Right atrium auricular region (tissue), 2 donors: ENCODE results near the gene MLX. TPM values are rescaled to one million over a fixed set of nuclear protein-coding genes. Genes with fewer than 3 reads are reported as not detected.
"Not testable (repeated sequence)": the region's sequence is repeated elsewhere in the genome, so short reads cannot be mapped to it uniquely, and the experiment has no call there.

ENCODE experiments used
- DNase-seq: peaks from one replicate; pipeline ENCODE4 v3.0.0-alpha.2; 2019; ENCODE audit warnings: low spot score
- H3K27ac ChIP-seq, 2 donors: fragments of 200-600 bp; sonication (generic); 1 replicate in 1 of 2; 2 replicates in 1 of 2; pipeline ENCODE4 v1.5.1; 2016 to 2019
- H3K27me3 ChIP-seq, 2 donors: fragments of 200-600 bp; sonication (generic); one replicate each; pipeline versions ENCODE4 v1.5.1 to v1.6.0; 2017 to 2019
- H3K36me3 ChIP-seq: fragments of 200-600 bp; sonication (generic); one replicate; pipeline ENCODE4 v1.5.1; 2016
- H3K4me1 ChIP-seq, 2 donors: fragments of 200-600 bp; sonication (generic); one replicate each; pipeline versions ENCODE4 v1.5.1 to v1.6.0; 2017 to 2019
- H3K4me3 ChIP-seq, 2 donors: fragments of 200-600 bp; sonication (generic); 1 replicate in 1 of 2; 2 replicates in 1 of 2; pipeline ENCODE4 v1.5.1; 2017 to 2019; ENCODE audit warnings: mild to moderate bottlenecking in 1 of 2, moderate library complexity in 1 of 2
- H3K9me3 ChIP-seq, 2 donors: fragments of 200-600 bp; sonication (generic); one replicate each; pipeline ENCODE4 v1.5.1; 2019
- CTCF ChIP-seq, 2 donors: fragments of 200-600 bp; sonication (generic); IDR thresholded peaks; one replicate each; pipeline ENCODE4 v1.5.1; 2019; ENCODE audit warnings: antibody characterized with exemption in 2 of 2
- total RNA-seq, 2 donors: library from RNA; depleted of rRNA; stranded (reverse); fragments of >200 nt; gene quantifications; one replicate each; pipeline ENCODE4 v1.1.0, GENCODE V29; 2016

MLX gene
- total RNA-seq, 2 donors from 2014 or later = 40.1 to 63.6 TPM

- no peak for TF ChIP-seq CTCF (IDR thresholded peaks at IDR 0.05)
- no peak overlapping the region for H3K27ac ChIP-seq
Measured at GRCh38 chr17:42547001-42547461, 19.9 kb upstream of the MLX start.

GRCh38 chr17:42547698-42548069 lies 19.2 kb upstream of the MLX start:
- Histone ChIP-seq H3K27me3 (no peaks in the 10 kb centered on the region), H3K36me3 (peaks cover 5% of the 10 kb centered on the region), H3K4me3 (peak overlapping the region in 1 of 2 donors; percentile 40), H3K4me1 (peaks cover 0 to 16% of the 10 kb centered on the region in 2 donors), H3K9me3 (no peaks in the 10 kb centered on the region), H3K27ac (no peak overlapping the region)
- no peak for TF ChIP-seq CTCF (IDR thresholded peaks at IDR 0.05)
- DNase-seq = no peak

More at GRCh38 chr17:42547001-42547461, 19.9 kb upstream of the MLX start:
- H3K36me3 ChIP-seq = peaks cover 8% of the 10 kb centered on the region
- no peak for DNase-seq
- H3K4me1 ChIP-seq = peaks cover 0 to 16% of the 10 kb centered on the region in 2 donors
- H3K9me3 ChIP-seq = no peaks in the 10 kb centered on the region
- H3K27me3 ChIP-seq = no peaks in the 10 kb centered on the region
- H3K4me3 ChIP-seq = no peak overlapping the region

- H3K36me3 ChIP-seq = no peaks in the 10 kb centered on the region
- peaks cover 0 to 18% of the 10 kb centered on the region in 2 donors for H3K4me1 ChIP-seq
- no peak overlapping the region for H3K27ac ChIP-seq
- no peaks in the 10 kb centered on the region for H3K27me3 ChIP-seq
- no peaks in the 10 kb centered on the region for H3K9me3 ChIP-seq
- peak overlapping the region in 1 of 2 donors; percentile 40 for H3K4me3 ChIP-seq
- peak in 1 of 2 donors; percentile 42 for TF ChIP-seq CTCF (IDR thresholded peaks at IDR 0.05)
- no peak for DNase-seq
Measured at GRCh38 chr17:42548070-42548837, 18.6 kb upstream of the MLX start.

- no peaks in the 10 kb centered on the region for H3K36me3 ChIP-seq
- no peak overlapping the region for H3K27ac ChIP-seq
- H3K4me3 ChIP-seq = no peak overlapping the region
- H3K27me3 ChIP-seq = no peaks in the 10 kb centered on the region
- H3K4me1 ChIP-seq = peaks cover 0 to 27% of the 10 kb centered on the region in 2 donors
- H3K9me3 ChIP-seq = no peaks in the 10 kb centered on the region
- DNase-seq = no peak
- TF ChIP-seq CTCF (IDR thresholded peaks at IDR 0.05) = no peak
Measured at GRCh38 chr17:42548993-42549755, 17.7 kb upstream of the MLX start.

- Histone ChIP-seq H3K27ac (peak within 1 kb of the TSS in 1 of 2 donors; percentile 84), H3K4me3 (peak within 1 kb of the TSS in 1 of 2 donors; percentile 63), H3K4me1 (peaks cover 0 to 37% of the 10 kb centered on the region in 2 donors)
- not testable (repeated sequence) for DNase-seq, H3K36me3 ChIP-seq, H3K9me3 ChIP-seq, H3K27me3 ChIP-seq
Measured at GRCh38 chr17:42552736-42553135, 14.2 kb upstream of the MLX start, which contains the start of gene HSD17B1. Gene HSD17B1, plus strand, starts transcription at chr17:42552923. Its CDS starts 11 bp downstream, at chr17:42552934.
